ENCODE data around the gene DOCK4.

The DOCK4 gene

DNA sequence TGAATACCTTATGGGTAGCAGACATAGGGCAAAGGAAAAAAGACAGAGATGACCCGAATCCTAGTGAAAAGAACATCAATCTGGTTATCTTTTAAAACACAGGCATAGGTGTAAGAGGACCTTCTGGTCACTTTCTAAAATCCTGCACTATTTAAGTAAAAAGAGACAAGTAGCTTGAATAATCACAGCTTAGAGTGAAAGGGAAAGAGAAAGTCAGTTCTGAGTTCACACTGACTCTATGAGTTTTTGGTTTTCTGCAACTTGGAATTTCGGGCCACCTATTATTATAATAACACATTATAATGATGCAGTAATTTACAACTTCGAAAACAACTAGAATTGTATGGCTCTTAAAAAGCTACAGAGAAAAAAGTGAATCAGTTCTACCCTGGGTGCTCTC, 247.8 kb downstream of the DOCK4 start:
- H3K27ac ChIP-seq (ENCODE audit: poor library complexity, severe bottlenecking) = no peak overlapping the region
- no peaks in the 10 kb centered on the region for H3K36me3 ChIP-seq (ENCODE audit: low read depth)
- DNase-seq (ENCODE audit: low spot score) (no peak), ATAC-seq (ENCODE audit: low read depth) (no peak)
- no peaks in the 10 kb centered on the region for H3K27me3 ChIP-seq (ENCODE audit: insufficient read depth, poor library complexity, severe bottlenecking)
- TF ChIP-seq, protein P1, sequence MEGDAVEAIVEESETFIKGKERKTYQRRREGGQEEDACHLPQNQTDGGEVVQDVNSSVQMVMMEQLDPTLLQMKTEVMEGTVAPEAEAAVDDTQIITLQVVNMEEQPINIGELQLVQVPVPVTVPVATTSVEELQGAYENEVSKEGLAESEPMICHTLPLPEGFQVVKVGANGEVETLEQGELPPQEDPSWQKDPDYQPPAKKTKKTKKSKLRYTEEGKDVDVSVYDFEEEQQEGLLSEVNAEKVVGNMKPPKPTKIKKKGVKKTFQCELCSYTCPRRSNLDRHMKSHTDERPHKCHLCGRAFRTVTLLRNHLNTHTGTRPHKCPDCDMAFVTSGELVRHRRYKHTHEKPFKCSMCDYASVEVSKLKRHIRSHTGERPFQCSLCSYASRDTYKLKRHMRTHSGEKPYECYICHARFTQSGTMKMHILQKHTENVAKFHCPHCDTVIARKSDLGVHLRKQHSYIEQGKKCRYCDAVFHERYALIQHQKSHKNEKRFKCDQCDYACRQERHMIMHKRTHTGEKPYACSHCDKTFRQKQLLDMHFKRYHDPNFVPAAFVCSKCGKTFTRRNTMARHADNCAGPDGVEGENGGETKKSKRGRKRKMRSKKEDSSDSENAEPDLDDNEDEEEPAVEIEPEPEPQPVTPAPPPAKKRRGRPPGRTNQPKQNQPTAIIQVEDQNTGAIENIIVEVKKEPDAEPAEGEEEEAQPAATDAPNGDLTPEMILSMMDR (IDR thresholded peaks at IDR 0.05; ENCODE audit: poor library complexity, severe bottlenecking) = no peak
- H3K4me1 ChIP-seq (ENCODE audit: insufficient read depth, poor library complexity, severe bottlenecking) = peaks cover 15% of the 10 kb centered on the region
- no peaks in the 10 kb centered on the region for H3K9me3 ChIP-seq (ENCODE audit: severe bottlenecking)
- no peak overlapping the region for H3K4me3 ChIP-seq (ENCODE audit: severe bottlenecking)

DNA sequence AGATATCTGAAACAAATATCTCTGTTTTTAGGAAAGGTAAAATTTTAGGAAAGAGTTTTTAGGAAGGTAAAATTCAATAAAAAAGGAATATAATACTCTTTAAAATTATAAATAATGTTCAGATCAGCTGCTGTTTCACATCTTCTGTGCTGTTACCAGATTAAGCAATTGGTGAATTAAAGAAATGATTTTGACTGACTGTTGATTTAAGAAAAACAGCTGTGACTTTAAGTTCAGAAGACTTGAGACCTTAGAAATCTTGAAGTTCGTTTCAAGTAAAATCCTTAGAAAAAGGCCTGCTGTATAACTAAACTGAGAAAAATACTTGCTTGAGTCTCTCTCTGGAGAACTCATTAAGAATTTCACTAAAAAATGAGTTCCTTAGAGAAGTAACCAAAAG, 250.6 kb downstream of the DOCK4 start:
- H3K36me3 ChIP-seq (ENCODE audit: low read depth) = no peaks in the 10 kb centered on the region
- no peak overlapping the region for H3K27ac ChIP-seq (ENCODE audit: poor library complexity, severe bottlenecking)
- H3K4me1 ChIP-seq (ENCODE audit: insufficient read depth, poor library complexity, severe bottlenecking) = peaks cover 26% of the 10 kb centered on the region

DNA sequence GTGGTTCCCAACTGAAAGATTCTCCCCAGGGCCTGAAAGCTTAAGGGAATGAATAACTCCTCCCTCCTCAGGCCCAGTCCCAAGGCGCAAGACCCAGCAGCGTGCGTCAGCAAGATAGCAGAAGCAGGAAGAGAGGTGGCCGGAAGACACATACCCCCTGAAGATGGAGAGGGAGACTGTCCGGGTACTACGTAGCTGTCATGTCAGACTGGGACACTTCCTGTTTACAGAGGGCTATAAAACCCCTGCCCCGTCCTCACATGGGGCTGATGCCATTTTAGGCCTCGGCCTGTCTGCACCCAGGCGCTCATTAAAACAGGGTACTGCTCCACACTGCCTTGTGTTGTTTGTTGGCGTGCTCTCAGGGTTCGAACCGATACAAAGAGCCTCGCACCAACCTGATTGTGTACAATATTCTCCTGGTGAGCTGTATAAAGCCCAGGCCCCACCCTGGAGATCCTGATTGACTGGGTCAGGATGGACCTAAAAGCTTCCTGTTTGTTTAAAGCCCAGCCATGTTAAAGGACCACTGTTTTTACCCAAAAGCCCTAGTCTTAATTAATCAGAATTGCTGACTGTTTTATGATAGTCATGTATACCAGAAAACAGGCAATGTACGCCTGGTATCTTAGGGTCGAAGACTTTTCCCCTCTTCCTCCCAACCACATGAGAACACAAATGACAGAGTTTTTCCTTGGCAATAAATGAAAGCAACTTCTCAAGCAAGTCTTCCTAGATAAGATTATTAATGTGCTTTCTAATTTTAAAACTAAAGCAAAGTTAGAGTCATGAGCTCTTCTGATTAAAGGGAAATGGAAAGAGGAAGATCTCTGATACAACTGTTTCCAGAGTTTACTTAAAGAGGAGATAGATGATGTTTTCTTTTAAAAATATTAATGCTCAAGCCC, 251.5 kb downstream of the DOCK4 start:
- no peak for DNase-seq (ENCODE audit: low spot score)
- Histone ChIP-seq H3K27me3 (ENCODE audit: insufficient read depth, poor library complexity, severe bottlenecking) (no peaks in the 10 kb centered on the region), H3K27ac (ENCODE audit: poor library complexity, severe bottlenecking) (no peak overlapping the region), H3K36me3 (ENCODE audit: low read depth) (no peaks in the 10 kb centered on the region), H3K4me1 (ENCODE audit: insufficient read depth, poor library complexity, severe bottlenecking) (peaks cover 25% of the 10 kb centered on the region), H3K9me3 (ENCODE audit: severe bottlenecking) (no peaks in the 10 kb centered on the region), H3K4me3 (ENCODE audit: severe bottlenecking) (no peak overlapping the region)
- TF ChIP-seq, protein P1 (IDR thresholded peaks at IDR 0.05; ENCODE audit: poor library complexity, severe bottlenecking) = no peak
- no peak for ATAC-seq (ENCODE audit: low read depth)

More for the DNA sequence above, 250.6 kb downstream of the DOCK4 start:
- H3K27me3 ChIP-seq (ENCODE audit: insufficient read depth, poor library complexity, severe bottlenecking) = no peaks in the 10 kb centered on the region
- H3K9me3 ChIP-seq (ENCODE audit: severe bottlenecking) = no peaks in the 10 kb centered on the region
- DNase-seq (ENCODE audit: low spot score) = no peak
- ATAC-seq (ENCODE audit: low read depth) = no peak
- no peak overlapping the region for H3K4me3 ChIP-seq (ENCODE audit: severe bottlenecking)
- TF ChIP-seq, protein P1 (IDR thresholded peaks at IDR 0.05; ENCODE audit: poor library complexity, severe bottlenecking) = no peak

DNA sequence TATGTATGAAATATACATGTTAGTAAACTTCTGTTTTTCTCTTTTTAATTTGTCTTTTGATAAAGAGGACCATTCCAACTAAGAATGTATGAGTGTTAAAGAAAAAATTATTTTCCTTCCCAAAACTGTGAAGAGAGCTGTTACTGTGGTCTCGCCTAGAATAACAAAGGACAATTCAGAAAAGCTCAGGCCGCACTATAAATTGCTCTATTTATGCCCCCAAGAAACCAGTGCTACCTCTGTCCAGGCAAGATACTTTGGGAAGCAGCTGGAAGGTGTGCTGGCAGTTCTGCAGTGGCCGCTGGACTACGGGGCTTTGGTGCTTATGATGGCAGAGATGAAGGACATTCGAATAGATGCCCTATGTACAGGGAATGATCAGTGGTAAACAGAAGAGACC, 252.1 kb downstream of the DOCK4 start:
- Histone ChIP-seq H3K9me3 (ENCODE audit: severe bottlenecking) (no peaks in the 10 kb centered on the region), H3K36me3 (ENCODE audit: low read depth) (no peaks in the 10 kb centered on the region), H3K27me3 (ENCODE audit: insufficient read depth, poor library complexity, severe bottlenecking) (no peaks in the 10 kb centered on the region), H3K4me3 (ENCODE audit: severe bottlenecking) (no peak overlapping the region), H3K27ac (ENCODE audit: poor library complexity, severe bottlenecking) (no peak overlapping the region), H3K4me1 (ENCODE audit: insufficient read depth, poor library complexity, severe bottlenecking) (peaks cover 18% of the 10 kb centered on the region)
- ATAC-seq (ENCODE audit: low read depth) = no peak
- no peak for DNase-seq (ENCODE audit: low spot score)
- TF ChIP-seq, protein P1 (IDR thresholded peaks at IDR 0.05; ENCODE audit: poor library complexity, severe bottlenecking) = no peak

DNA sequence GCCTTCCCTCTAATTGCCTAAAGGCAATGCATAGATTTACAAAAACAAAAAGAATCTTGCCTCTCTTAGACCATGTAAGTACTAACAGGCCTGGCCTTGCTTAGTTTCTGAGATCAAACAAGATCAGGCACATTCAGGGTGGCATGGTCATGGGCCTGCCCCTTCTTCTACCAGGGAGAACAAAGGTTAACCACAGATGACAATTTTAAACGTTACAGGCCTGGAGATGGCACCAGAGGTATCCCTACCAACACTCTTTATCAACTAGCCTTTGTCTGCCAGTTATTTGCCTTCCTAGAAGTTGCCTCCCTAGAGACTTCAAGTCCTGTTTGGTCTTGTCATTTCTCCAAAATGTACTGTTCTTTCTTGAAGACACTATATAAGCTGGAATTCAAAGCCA, 252.6 kb downstream of the DOCK4 start:
- TF ChIP-seq, protein P1 (IDR thresholded peaks at IDR 0.05; ENCODE audit: poor library complexity, severe bottlenecking) = peak; percentile 57
- no peaks in the 10 kb centered on the region for H3K36me3 ChIP-seq (ENCODE audit: low read depth)
- peaks cover 15% of the 10 kb centered on the region for H3K4me1 ChIP-seq (ENCODE audit: insufficient read depth, poor library complexity, severe bottlenecking)
- H3K9me3 ChIP-seq (ENCODE audit: severe bottlenecking) = no peaks in the 10 kb centered on the region
- no peaks in the 10 kb centered on the region for H3K27me3 ChIP-seq (ENCODE audit: insufficient read depth, poor library complexity, severe bottlenecking)
- no peak overlapping the region for H3K27ac ChIP-seq (ENCODE audit: poor library complexity, severe bottlenecking)
- DNase-seq (ENCODE audit: low spot score) (no peak), ATAC-seq (ENCODE audit: low read depth) (peak; percentile 87)
- no peak overlapping the region for H3K4me3 ChIP-seq (ENCODE audit: severe bottlenecking)

Measured in RWPE2 (cell line).